GM21515 (cell line): ENCODE measurements around the gene CLEC1A.
"Not testable (repeated sequence)": the region's sequence is repeated elsewhere in the genome, so short reads cannot be mapped to it uniquely, and the experiment has no call there.

Experiments used
- ATAC-seq: cut with Tn5 transposase; IDR thresholded peaks from one replicate; pipeline ENCODE4 v1.9.1; 2021; ENCODE audit not compliant: unreplicated experiment

The CLEC1A gene

GRCh38 chr12:10052193-10052913 lies 46.4 kb downstream of the CLEC1A start:
- ATAC-seq = no peak

- ATAC-seq = no peak
Measured at GRCh38 chr12:10048526-10048925, 50.3 kb downstream of the CLEC1A start.

GRCh38 chr12:10042167-10042566 lies 56.6 kb downstream of the CLEC1A start:
- ATAC-seq = no peak

- ATAC-seq = no peak
Measured at GRCh38 chr12:10033783-10034545, 64.8 kb downstream of the CLEC1A start.

GRCh38 chr12:10031771-10032175 lies 67.0 kb downstream of the CLEC1A start:
- ATAC-seq = no peak

- ATAC-seq = no peak
Measured at GRCh38 chr12:10031321-10031720, 67.5 kb downstream of the CLEC1A start.

GRCh38 chr12:10030446-10030845 lies 68.3 kb downstream of the CLEC1A start, which contains the start of gene CLEC9A:
TSS of gene CLEC9A (plus strand) at chr12:10030682. CDS start at chr12:10052688, 22,006 bp downstream.
- ATAC-seq = no peak

- no peak for ATAC-seq
Measured at GRCh38 chr12:10027721-10028120, 71.1 kb downstream of the CLEC1A start.

- no peak for ATAC-seq
Measured at GRCh38 chr12:10027311-10027710, 71.5 kb downstream of the CLEC1A start.

GRCh38 chr12:10026666-10027065 lies 72.1 kb downstream of the CLEC1A start:
- ATAC-seq = not testable (repeated sequence)

- no peak for ATAC-seq
Measured at GRCh38 chr12:10025236-10025635, 73.5 kb downstream of the CLEC1A start.

- ATAC-seq = no peak
Measured at GRCh38 chr12:10021342-10021741, 77.4 kb downstream of the CLEC1A start.
